Effector CD8-positive, alpha-beta T cell (primary cell): Measurements from ENCODE around the gene RPRML.
"Not testable (repeated sequence)": the region's sequence is repeated elsewhere in the genome, so short reads cannot be mapped to it uniquely, and the experiment has no call there.

Experiments
- DNase-seq: peaks from one replicate; lab custom pipeline; 2025; lab: John Stamatoyannopoulos, UW

The RPRML gene

GRCh38 chr17:46976626-46977270 is 2.3 kb downstream of the RPRML start:
- DNase-seq = no peak

GRCh38 chr17:46975287-46975686 is 3.8 kb downstream of the RPRML start:
- no peak for DNase-seq

GRCh38 chr17:46974086-46974485 is 5.0 kb downstream of the RPRML start:
- DNase-seq = no peak

- no peak for DNase-seq
These were observed 6.7 kb downstream of the RPRML start for GRCh38 chr17:46972346-46972745.

- no peak for DNase-seq
These were observed 7.3 kb downstream of the RPRML start for GRCh38 chr17:46971647-46972300.

GRCh38 chr17:46968896-46969295 is 10.2 kb downstream of the RPRML start:
- DNase-seq = no peak

GRCh38 chr17:46968224-46968834 is 10.7 kb downstream of the RPRML start:
- no peak for DNase-seq

- no peak for DNase-seq
These were observed 14.5 kb downstream of the RPRML start for GRCh38 chr17:46964315-46965265.

- DNase-seq = no peak
These were observed 15.5 kb downstream of the RPRML start for GRCh38 chr17:46963571-46963970.

- no peak for DNase-seq
These were observed 16.7 kb downstream of the RPRML start for GRCh38 chr17:46962374-46962790.

- DNase-seq = no peak
These were observed 18.9 kb downstream of the RPRML start for GRCh38 chr17:46960152-46960551.

- DNase-seq = no peak
These were observed 20.9 kb downstream of the RPRML start for GRCh38 chr17:46958041-46958591.

GRCh38 chr17:46953191-46953590 is 25.9 kb downstream of the RPRML start:
- DNase-seq = not testable (repeated sequence)

GRCh38 chr17:46952115-46952514 is 26.9 kb downstream of the RPRML start:
- no peak for DNase-seq

GRCh38 chr17:46951706-46952105 is 27.3 kb downstream of the RPRML start:
- DNase-seq = no peak

- no peak for DNase-seq
These were observed 27.9 kb downstream of the RPRML start for GRCh38 chr17:46950997-46951621.

- no peak for DNase-seq
These were observed 28.6 kb downstream of the RPRML start for GRCh38 chr17:46950342-46950996.

- DNase-seq = no peak
These were observed 29.5 kb downstream of the RPRML start for GRCh38 chr17:46949291-46950174.

GRCh38 chr17:46948544-46948943 is 30.5 kb downstream of the RPRML start:
- no peak for DNase-seq

GRCh38 chr17:46947216-46947615 is 31.8 kb downstream of the RPRML start:
- no peak for DNase-seq
